ENCODE results near the gene CCDC127.
"Not testable (repeated sequence)": the region's sequence is repeated elsewhere in the genome, so short reads cannot be mapped to it uniquely, and the experiment has no call there.

CCDC127 gene

GRCh38 chr5:173392-174290 is 44.3 kb downstream of the CCDC127 start:
- no peak for DNase-seq (ENCODE audit: low read depth in 1 of 2, low spot score in 1 of 2)

DNA sequence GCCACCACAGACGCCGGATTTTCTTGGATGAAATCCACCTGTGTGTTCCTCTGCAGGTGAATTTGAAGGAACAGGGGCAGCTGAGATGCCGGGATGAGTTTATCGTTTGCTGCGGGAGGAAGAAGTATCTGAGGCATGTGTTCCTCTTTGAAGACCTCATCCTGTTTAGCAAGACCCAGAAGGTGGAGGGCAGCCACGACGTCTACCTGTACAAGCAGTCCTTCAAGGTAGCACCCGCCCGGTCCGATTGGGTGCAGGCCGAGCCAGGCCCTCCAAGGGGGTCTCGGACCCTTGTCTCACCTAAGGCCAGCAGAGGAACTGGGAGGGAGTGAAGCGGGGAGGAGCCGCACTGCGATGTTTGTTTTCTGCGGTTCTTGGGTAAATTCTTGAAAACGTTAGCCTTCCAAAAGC is 45.1 kb downstream of the CCDC127 start:
- no peak for DNase-seq (ENCODE audit: low read depth in 1 of 2, low spot score in 1 of 2)

GRCh38 chr5:172421-172820 is 45.5 kb downstream of the CCDC127 start:
- DNase-seq (ENCODE audit: low read depth in 1 of 2, low spot score in 1 of 2) = no peak

DNA sequence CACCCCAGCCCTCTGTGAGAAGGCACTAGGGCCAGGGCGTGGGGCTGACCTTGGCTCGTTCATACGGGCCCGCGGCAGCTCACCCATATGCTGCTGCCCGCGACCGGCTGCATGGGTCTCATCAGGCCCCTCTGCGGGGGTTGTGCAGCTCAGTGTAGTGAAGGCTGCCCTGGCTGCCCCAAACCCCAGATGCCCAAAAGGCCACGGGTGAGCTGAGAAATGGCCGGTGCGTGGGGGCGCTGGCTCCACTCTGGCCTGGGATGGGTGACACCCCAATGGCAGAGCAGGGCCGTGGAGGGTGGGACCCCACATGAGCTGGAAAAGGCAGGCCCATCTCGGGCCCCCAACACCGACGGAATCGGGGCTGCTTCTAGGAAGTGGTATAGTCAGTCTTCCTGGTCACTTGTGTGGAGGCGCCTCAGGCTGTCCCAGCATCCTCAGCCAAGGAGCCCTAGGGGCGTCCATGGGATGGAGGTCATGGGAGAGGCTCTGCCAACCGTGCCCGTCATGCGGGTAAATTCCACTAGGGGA is 46.1 kb downstream of the CCDC127 start:
- DNase-seq (ENCODE audit: low read depth in 1 of 2, low spot score in 1 of 2) = no peak

GRCh38 chr5:170971-171800 is 46.8 kb downstream of the CCDC127 start:
- no peak for DNase-seq (ENCODE audit: low read depth in 1 of 2, low spot score in 1 of 2)

DNA sequence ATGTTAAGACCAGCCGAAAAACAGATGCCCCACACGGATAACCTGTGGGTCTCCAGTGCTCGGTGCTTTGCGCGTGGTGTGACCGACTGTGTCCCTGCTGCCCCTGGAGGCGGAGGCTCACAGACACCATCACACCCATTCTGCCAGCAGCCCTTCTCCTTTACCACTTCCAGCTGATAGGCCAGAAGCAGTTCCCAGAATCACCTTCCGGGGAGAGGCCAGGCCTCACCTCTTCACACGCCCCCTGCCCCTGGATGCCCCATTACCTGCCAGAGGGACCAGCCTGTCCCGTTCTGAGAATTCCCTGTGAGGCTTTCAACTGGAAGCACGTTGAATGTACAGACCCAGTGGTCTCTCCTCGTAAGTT is 48.2 kb downstream of the CCDC127 start:
- DNase-seq (ENCODE audit: low read depth in 1 of 2, low spot score in 1 of 2) = no peak

- DNase-seq (ENCODE audit: low read depth in 1 of 2, low spot score in 1 of 2) = no peak
These were observed 48.8 kb downstream of the CCDC127 start for GRCh38 chr5:169071-169727.

- no peak for DNase-seq (ENCODE audit: low read depth in 1 of 2, low spot score in 1 of 2)
These were observed 49.8 kb downstream of the CCDC127 start for GRCh38 chr5:167982-168660.

GRCh38 chr5:167511-167910 is 50.4 kb downstream of the CCDC127 start:
- no peak for DNase-seq (ENCODE audit: low read depth in 1 of 2, low spot score in 1 of 2)

- DNase-seq (ENCODE audit: low read depth in 1 of 2, low spot score in 1 of 2) = no peak
These were observed 51.2 kb downstream of the CCDC127 start for GRCh38 chr5:166441-167372.

- not testable (repeated sequence) for DNase-seq (ENCODE audit: low read depth in 1 of 2, low spot score in 1 of 2)
These were observed 53.2 kb downstream of the CCDC127 start for GRCh38 chr5:164783-165182.

GRCh38 chr5:164244-164643 is 53.7 kb downstream of the CCDC127 start:
- DNase-seq (ENCODE audit: low read depth in 1 of 2, low spot score in 1 of 2) = no peak

GRCh38 chr5:163841-164240 is 54.1 kb downstream of the CCDC127 start:
- DNase-seq (ENCODE audit: low read depth in 1 of 2, low spot score in 1 of 2) = no peak

- DNase-seq (ENCODE audit: low read depth in 1 of 2, low spot score in 1 of 2) = no peak
These were observed 54.7 kb downstream of the CCDC127 start for GRCh38 chr5:163338-163620.

GRCh38 chr5:162565-163337 is 55.2 kb downstream of the CCDC127 start:
- no peak for DNase-seq (ENCODE audit: low read depth in 1 of 2, low spot score in 1 of 2)

- no peak for DNase-seq (ENCODE audit: low read depth in 1 of 2, low spot score in 1 of 2)
These were observed 55.8 kb downstream of the CCDC127 start for GRCh38 chr5:162190-162564.

DNA sequence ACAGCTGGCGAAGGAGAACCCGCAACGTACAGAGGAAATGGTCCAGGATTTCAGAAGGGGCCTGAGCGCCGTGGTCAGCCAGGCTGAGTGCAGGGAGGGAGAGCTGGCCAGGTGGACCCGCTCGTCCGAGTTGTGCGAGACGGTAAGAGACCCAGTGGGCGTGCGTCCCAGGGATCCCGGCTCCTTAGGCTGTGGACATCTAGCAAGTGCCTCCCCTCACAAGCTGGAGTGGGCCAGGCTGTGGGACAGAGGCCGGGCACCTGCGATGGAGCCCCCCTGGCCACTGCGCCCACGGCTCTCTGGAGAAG is 56.2 kb downstream of the CCDC127 start:
- DNase-seq (ENCODE audit: low read depth in 1 of 2, low spot score in 1 of 2) = no peak

- no peak for DNase-seq (ENCODE audit: low read depth in 1 of 2, low spot score in 1 of 2)
These were observed 56.8 kb downstream of the CCDC127 start for GRCh38 chr5:160921-161802.

- DNase-seq (ENCODE audit: low read depth in 1 of 2, low spot score in 1 of 2) = no peak
These were observed 57.8 kb downstream of the CCDC127 start for GRCh38 chr5:160173-160510.
